KOPT-K1 (cell line): Measurements from ENCODE around the gene C15orf62.

Experiments
- H3K27ac ChIP-seq: fragments of 200-600 bp; sonication (generic); 2 replicates; pipeline ENCODE4 v1.5.1; 2016; ENCODE audit warnings: antibody characterized with exemption, mild to moderate bottlenecking, low read depth, low read length; ENCODE audit not compliant: poor library complexity, severe bottlenecking
- H3K36me3 ChIP-seq: fragments of 200-600 bp; sonication (generic); 2 replicates; pipeline ENCODE4 v1.5.1; 2017; ENCODE audit warnings: antibody characterized with exemption, mild to moderate bottlenecking, low read length, moderate library complexity; ENCODE audit not compliant: insufficient read depth
- H3K9me3 ChIP-seq: fragments of 200-600 bp; sonication (generic); 2 replicates; pipeline ENCODE4 v1.5.1; 2017; ENCODE audit warnings: antibody characterized with exemption, low read length, mild to moderate bottlenecking; ENCODE audit not compliant: insufficient read depth, poor library complexity, severe bottlenecking

C15orf62 gene

DNA sequence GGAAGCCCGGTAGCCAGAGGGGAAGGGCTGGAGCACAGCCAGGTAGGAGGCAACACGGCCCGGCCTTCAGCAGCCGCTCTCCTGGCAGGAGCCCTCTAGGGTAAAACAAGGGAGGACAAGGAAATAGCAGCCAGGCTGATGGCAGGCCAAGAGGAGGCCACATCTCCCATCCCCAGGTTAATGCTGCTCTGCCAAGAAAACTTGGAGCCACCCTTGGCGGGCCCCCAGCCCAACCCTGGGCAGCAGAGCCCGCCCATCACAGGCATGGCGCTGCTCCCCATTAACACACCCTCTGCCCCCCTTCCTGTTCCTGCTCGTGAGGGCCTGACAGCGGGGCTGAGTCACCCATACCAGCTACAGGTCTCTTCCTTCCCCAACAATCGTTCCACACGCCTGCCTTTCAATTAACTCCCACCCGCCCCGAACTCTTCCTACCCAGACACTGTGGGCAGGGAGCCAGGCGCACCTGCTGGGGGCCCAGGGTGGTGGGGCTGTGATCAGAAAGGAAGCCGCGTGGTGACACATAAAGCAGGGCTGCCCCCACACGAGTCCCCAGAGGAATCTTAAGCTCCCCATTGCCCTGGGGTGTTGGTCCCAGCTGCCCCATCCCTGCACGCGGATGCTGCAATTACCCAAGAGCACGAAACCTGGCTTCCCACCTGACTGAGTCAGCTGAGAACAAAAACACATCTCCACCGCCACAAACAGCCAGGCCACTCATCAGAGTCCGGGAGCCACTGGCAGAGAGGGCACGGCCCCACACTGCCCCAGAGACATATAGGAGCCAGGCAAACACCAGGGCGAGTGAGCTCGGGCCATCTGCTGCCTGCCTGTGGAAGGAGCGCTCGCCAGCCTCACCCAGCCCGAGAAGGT lies at the start of gene C15orf62:
Gene C15orf62 (plus strand): TSS at position 707 of the 873 bp plus-strand sequence. CDS start 516 bp downstream, outside the sequence.
- peak within 1 kb of the TSS; percentile 95 for H3K27ac ChIP-seq
- H3K36me3 ChIP-seq = peaks cover 28% of the 10 kb centered on the region
- no peaks in the 10 kb centered on the region for H3K9me3 ChIP-seq

DNA sequence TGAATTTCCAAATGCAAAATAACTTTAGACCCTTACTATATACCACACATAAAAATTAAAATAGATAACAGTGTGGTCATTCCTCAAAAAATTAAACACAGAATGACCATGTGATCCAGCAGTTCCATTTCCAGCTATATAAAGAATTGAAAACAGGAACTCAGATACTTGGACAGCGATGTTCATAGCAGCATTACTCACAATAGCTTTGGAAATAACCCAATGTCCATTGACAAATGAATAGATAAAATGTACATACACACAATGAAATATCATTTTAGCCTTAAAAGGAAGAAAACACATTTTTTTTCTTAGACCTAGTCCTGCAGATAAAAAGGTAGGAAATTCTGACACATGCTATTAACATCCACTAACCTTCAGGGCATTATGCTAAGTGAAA lies 48.1 kb upstream of the C15orf62 start:
- Histone ChIP-seq H3K27ac (no peak overlapping the region), H3K9me3 (no peaks in the 10 kb centered on the region), H3K36me3 (peaks cover 88% of the 10 kb centered on the region)

DNA sequence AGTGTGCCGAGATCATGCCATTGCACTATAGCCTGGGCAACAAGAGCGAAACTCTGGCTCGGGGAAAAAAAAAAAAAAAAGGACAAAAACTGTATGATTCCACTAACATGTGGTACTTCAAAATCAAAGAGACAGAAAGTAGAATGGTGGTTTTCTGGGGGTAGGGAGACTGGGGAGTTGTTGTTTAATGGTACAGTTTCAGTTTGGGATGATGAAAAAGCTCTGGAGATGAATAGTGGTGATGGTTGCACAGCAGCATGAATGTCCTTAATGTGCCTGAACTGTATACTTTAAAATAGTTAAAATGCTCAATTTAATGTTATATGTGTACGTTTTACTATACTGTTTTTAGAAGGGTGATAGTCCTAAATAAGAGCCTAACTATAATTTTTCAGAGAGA lies 47.4 kb upstream of the C15orf62 start:
- no peaks in the 10 kb centered on the region for H3K9me3 ChIP-seq
- no peak overlapping the region for H3K27ac ChIP-seq
- peaks cover 86% of the 10 kb centered on the region for H3K36me3 ChIP-seq

GRCh38 chr15:40722934-40723333 lies 46.8 kb upstream of the C15orf62 start:
- Histone ChIP-seq H3K36me3 (peaks cover 85% of the 10 kb centered on the region), H3K9me3 (no peaks in the 10 kb centered on the region), H3K27ac (no peak overlapping the region)

DNA sequence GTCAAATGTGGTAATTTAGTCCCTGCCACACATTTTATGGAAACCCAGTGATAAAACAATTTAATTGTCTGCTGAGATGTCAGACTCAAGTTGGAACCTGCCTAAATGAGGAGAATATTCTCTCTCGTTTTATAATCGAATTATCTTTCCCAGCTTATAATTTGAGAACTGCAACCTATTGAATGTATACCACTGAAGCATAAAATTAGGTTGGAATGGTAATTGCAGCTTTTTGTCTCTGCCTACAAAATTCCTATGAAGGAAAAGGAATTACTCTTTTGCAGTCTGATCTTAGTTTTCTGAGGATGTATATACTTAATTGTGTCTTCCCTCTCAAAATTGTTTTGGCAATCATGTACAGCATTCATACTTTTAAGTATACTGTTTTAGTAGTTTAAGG lies 45.9 kb upstream of the C15orf62 start:
- Histone ChIP-seq H3K27ac (no peak overlapping the region), H3K9me3 (no peaks in the 10 kb centered on the region), H3K36me3 (peaks cover 85% of the 10 kb centered on the region)

DNA sequence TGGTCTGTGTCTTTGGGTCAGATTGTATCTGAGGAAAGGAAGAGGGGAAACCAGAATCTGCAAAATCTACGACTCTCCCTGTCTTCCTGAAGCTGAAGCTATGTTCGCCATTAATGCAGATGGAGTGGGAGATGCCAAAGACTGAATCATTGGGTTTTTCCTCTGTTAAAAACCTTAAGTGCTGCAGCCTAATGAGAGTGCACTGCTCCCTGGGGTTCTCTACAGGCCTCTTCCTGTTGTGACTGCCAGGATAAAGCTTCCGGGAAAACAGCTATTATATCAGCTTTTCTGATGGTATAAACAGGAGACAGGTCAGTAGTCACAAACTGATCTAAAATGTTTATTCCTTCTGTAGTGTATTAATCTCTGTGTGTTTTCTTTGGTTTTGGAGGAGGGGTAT lies 38.7 kb upstream of the C15orf62 start:
- Histone ChIP-seq H3K27ac (no peak overlapping the region), H3K9me3 (no peaks in the 10 kb centered on the region), H3K36me3 (peaks cover 90% of the 10 kb centered on the region)

- H3K9me3 ChIP-seq = no peaks in the 10 kb centered on the region
- H3K36me3 ChIP-seq = peaks cover 100% of the 10 kb centered on the region
- no peak overlapping the region for H3K27ac ChIP-seq
Measured at GRCh38 chr15:40736575-40736974, 33.2 kb upstream of the C15orf62 start.

- Histone ChIP-seq H3K27ac (no peak overlapping the region), H3K9me3 (no peaks in the 10 kb centered on the region), H3K36me3 (peaks cover 100% of the 10 kb centered on the region)
Measured at GRCh38 chr15:40737048-40737447, 32.7 kb upstream of the C15orf62 start.

GRCh38 chr15:40739047-40739446 lies 30.7 kb upstream of the C15orf62 start:
- H3K27ac ChIP-seq = no peak overlapping the region
- no peaks in the 10 kb centered on the region for H3K9me3 ChIP-seq
- H3K36me3 ChIP-seq = peaks cover 92% of the 10 kb centered on the region

DNA sequence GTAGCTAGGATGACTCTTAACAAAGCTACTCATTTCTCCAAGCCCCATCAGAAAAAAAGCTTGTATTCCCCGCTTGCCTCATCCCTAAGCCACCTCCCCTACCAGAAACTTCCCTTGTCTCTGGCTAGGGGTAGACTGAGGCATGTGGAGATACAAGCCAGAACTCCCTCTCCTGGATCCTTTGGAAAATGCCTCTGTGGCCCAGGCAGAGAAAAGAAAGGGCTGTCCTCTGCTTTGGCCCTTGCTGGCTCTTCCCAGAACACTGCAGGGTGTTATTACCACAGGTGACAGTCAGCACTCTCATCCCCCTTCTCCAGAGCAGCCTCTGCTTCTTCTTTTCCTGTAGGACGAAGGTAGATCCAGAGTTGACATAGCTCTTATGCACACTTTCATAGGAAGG lies 29.9 kb upstream of the C15orf62 start:
- H3K9me3 ChIP-seq = no peaks in the 10 kb centered on the region
- H3K36me3 ChIP-seq = peaks cover 92% of the 10 kb centered on the region
- H3K27ac ChIP-seq = no peak overlapping the region

GRCh38 chr15:40743485-40743901 lies 26.3 kb upstream of the C15orf62 start:
- Histone ChIP-seq H3K9me3 (no peaks in the 10 kb centered on the region), H3K27ac (peak overlapping the region; percentile 65), H3K36me3 (peaks cover 86% of the 10 kb centered on the region)

DNA sequence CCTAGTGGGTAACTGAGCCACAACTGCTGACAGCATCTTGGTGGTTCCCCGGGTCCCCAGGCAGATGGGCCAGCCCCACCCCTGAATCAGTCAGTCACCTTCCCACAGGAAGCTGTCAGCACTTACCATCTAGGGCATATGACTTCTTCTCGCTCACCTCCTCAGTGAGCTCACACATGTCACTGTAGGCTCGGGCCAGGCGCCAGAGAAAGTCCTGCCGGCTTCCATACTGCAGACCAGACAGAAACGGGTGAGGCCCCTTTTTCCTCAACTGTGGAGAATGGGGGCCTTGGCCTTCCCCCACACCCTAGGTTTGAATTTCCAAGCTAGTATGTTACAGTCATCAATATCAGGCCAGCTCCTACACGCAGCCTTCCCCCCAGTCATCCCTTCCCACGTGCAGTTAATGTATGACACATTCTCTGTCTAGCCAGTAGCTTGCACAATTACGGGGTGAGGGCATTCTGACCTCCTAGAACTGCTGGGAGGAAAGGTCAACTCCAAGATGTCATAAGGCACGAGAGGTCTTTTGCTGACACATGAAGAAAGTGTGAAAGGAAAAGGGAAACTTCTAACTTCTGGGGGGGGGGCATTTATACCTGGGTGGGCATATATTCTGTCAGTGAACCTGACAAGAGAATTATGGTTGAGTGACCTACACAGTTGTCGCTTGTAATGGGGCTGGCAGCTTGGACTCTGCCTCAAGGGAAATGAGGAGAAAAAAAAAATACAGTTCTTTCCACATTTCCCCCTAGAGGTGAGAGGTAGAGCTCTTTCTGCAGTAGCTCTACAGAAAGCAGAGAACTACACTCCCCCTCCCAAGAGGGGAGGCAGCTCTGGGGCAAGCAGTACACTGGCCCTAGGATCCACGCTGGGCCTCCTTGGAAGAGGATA lies 25.6 kb upstream of the C15orf62 start:
- peaks cover 84% of the 10 kb centered on the region for H3K36me3 ChIP-seq
- H3K9me3 ChIP-seq = no peaks in the 10 kb centered on the region
- peak overlapping the region; percentile 65 for H3K27ac ChIP-seq

DNA sequence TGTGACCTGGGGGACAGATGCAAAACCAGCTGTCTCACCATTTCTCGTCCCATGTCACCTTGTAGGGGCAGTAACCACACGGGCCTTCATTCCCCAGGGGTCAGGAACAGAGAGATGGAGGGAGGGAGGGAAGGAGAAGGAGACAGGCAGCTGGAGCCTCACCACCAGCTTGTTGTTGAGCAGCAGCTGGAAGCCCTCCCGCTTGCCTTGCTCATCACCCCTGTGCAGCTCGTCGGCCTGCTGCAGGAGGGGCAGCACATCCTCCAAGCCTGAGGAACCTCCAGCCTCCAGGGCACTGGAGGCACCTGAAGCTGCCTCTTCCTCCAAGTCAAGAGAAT lies 25.0 kb upstream of the C15orf62 start:
- Histone ChIP-seq H3K36me3 (peaks cover 84% of the 10 kb centered on the region), H3K27ac (peak overlapping the region; percentile 65), H3K9me3 (no peaks in the 10 kb centered on the region)

DNA sequence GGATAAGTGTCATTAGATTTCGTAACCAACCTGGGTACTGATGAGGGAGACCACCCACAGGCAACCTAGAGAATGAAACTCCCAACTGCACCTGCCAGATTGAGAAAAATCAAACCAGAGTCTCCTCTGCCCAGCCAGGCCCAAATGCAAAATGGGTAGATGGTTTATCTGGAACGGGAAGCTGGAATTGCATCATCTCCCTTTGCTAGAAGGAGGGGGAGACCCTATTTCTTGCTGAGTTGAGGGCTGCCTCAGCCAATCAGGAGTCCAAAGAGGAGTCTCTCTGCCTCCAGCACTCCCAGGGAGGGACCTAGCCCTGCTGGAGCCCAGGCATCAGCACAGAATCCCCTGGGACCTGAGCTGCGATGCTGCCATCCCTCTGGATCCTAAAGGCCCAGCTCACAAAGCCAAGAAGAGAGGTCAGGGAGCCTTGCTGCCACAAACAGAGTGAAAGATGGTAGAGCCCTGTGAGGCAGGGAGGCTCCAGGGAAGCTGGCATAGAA lies 22.8 kb upstream of the C15orf62 start:
- Histone ChIP-seq H3K36me3 (peaks cover 83% of the 10 kb centered on the region), H3K9me3 (no peaks in the 10 kb centered on the region), H3K27ac (peak overlapping the region; percentile 20)
